Measurements from ENCODE around the gene FMNL2.

Gene FMNL2

DNA sequence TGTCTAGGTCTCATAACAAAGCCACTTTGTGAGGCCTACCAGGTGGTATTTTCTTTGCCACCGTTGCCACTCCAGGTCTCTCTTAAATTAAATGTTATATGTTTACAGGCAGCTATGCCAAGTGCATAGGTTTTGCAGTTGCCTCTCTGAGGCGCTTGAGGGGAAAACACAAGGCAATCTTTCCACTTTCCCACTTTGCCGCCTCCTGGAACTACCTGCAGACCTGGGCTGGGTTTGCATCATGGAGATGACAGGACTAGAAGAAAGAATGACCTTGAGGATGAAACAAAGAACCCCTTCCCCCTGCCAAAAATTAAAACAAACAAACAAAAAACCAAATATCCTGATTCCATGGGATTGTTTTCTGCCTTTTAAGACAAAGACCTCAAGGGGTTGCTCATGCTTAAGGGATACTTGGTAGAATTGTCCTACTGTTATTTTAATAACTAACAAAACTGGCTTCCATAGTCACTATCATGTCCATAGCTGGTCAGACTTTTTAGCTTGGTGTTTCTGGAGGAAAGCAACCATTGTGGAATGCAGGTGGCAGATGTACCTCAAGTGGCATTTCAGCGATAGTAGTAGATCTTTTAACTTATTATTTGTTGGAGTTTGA, 222.4 kb downstream of the FMNL2 start:
- no peak for DNase-seq (ENCODE audit: low read depth)

DNA sequence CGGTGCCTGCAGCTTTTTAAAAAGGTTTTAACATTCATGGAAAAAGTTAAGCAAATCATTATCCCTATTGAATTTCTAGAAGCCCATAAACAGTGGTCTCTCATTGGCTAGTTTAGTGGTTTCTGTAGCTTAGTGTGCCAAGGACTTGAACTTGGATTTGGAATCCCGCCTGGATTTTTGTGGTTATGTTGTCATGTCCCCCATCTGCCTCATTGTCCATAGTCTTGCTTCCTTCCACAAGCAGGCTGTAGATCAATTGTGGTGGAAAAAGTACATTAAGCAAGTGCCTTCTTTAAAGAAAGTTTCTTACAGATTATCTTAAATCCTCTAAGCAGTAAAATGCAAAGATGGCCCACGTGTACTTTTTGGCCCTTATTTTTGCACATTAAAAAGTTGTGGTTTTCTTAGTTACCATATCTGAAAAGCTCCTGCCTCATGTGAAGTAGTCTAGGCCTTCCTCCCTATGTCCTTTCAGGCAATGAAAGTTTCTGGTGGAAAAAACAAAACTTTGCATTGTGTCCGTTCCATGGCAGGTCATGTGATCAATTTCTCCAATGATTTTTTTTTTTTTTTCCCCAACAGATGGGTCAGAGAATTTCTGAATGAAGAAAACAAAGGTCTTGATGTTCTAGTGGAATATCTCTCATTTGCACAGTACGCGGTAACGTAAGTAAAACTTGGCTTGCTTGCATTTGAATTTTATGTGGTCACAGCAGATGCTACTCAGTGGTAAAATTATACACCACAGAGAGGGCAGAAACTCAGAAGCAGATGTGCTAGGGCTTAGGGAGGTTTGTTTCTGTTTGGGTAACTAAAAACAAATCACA, 223.4 kb downstream of the FMNL2 start:
- no peak for DNase-seq (ENCODE audit: low read depth)

DNA sequence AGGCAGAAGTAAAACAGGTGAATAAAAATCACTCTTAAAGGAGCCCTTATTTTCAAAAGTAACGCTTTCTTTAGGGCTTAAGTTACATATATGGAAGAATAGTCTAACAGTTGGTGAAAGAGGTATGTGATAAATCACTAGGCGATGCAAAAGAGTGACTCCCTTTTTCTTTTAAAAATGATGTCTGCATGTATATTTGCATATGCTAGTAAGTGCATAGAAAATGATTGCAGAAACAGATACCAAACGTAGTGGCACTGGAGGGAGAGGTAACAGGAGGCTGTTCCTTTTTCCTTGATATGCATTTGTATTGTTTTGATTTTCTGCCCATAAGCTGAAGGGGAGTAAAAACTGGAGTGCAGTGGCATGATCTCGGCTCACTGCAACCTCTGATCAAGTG, 224.0 kb downstream of the FMNL2 start:
- no peak for DNase-seq (ENCODE audit: low read depth)

DNA sequence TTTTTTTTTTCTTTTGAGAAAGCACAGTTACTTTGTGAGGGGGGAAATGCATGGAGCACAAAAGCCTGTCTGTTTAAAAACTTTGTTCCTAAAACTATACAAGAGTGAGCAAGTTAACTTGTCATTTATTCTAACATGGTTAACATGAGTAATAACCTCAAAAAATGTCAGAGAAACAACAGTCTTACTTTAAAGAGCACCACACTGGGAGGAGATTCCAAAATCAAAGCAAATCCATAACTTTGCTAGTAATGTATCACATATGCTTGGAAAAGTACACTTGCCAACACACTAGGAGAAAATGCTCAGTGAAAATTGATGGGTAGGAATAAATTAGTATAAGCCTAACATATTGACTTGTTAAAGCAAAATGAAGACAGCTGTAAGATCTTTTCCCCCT, 225.2 kb downstream of the FMNL2 start:
- no peak for DNase-seq (ENCODE audit: low read depth)

DNA sequence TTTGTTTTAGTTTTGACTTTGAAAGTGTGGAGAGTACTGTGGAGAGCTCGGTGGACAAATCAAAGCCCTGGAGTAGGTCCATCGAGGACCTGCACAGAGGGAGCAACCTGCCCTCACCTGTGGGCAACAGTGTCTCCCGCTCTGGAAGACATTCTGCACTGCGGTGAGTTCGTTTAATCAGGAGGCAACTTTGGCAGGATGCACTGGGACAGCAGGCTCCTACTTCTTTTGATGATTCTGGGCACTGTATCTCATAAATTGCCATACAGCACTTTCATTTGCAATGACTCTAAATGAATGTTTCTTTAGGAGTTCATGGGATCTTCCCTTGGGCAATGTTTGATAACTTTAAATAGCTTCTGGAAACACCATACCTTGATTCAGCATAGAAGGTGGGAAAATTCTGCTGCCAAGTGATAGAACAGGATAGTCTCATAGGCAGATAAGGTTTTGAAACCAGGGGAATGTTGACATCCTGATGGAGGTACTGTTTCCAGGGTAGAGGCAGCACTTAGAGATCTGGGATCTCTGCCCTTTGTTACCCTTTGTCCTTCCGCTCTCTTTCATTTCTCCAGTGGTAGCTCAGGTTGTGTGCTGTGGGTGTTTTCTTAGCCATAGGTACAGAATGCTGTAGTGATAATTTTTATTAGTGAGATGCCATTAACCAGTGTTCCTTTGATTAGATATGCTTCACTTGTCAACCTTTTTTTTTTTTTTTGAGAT, 226.1 kb downstream of the FMNL2 start:
- DNase-seq (ENCODE audit: low read depth) = no peak

DNA sequence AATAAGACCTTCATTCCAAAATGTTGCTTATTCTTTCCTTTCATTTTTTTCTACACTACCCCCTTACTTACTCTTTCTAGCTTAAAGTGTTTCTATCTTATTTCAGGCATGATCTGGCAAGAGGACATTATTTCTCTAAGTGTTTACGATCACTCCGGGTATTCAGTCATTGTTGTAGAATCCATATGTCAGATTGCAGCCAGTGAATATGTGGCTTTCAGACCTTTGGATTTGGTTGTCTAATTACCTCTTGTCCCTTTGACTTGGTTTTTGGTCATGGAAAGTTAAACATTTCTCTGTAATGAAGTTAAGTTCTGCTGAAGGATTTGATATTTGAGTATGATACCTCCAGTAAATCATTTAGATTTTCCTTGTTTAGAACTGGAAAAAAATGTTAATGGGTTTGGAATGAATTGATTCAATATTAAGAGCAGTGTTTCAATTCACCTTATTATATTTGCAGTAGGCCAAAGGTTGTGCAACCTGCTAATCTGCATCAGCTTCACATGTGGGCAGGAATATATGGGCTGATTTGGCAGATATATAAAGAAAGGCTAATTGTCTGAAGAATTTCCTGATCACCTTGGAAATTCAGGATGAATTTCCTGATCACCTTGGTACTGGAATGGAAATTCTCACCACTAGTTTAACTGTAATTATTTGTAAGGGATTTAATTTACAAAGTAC, 227.4 kb downstream of the FMNL2 start:
- DNase-seq (ENCODE audit: low read depth) = no peak

DNA sequence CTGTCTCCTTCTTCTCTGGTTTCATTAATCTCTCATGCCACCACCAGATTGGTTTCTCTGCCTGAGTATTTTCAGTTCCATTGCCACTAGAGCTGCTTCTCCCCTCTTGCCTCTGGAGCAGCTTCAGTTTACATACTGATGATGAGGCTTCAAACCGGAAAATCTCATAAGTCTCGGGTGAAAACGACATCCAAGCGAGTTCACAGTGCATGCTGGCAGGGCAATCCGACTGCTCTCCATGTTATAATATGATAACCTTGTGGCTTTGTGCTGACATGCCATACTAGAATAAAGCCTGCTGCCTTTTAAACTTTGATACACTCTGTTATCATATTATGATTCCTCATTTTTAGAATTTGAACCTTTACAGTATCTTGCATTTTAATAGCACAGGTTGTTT, 228.8 kb downstream of the FMNL2 start:
- no peak for DNase-seq (ENCODE audit: low read depth)

DNA sequence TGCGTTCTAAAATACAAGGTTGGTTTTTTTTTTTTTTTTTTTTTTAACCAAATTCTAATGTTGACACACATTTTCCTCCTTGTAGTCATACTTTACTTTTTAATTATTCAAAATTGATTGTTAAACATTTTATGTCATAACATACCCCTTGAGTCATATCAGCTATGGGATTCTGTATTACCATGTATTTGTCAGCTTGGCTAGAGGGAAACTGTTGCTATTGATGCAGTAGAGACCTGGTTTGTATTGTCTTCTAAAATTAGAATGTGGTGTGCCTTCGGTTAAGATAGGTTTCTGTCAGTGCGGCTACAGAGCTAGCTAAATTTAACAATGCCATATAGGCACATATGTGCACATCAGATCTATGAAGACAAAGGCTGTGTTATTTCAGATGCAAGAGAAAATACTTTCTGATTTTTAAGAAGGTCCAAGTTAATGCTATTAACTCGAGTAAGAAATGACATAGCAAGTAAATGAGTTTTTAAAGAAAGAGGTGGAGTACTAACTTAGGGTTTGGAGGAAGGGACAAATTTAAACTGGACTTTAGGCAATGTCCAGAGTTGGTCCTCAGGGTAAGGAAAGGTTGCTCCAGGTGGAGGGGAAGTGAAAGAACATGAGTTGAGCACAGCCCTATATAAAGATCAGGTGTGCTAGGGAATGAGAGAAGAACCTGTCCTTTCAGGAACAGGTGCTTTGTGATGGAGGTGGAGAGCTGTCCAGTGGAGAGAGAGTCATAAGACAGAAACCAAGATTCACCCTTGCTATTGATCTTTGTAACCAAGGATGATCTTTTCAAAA, 230.0 kb downstream of the FMNL2 start:
- no peak for DNase-seq (ENCODE audit: low read depth)

DNA sequence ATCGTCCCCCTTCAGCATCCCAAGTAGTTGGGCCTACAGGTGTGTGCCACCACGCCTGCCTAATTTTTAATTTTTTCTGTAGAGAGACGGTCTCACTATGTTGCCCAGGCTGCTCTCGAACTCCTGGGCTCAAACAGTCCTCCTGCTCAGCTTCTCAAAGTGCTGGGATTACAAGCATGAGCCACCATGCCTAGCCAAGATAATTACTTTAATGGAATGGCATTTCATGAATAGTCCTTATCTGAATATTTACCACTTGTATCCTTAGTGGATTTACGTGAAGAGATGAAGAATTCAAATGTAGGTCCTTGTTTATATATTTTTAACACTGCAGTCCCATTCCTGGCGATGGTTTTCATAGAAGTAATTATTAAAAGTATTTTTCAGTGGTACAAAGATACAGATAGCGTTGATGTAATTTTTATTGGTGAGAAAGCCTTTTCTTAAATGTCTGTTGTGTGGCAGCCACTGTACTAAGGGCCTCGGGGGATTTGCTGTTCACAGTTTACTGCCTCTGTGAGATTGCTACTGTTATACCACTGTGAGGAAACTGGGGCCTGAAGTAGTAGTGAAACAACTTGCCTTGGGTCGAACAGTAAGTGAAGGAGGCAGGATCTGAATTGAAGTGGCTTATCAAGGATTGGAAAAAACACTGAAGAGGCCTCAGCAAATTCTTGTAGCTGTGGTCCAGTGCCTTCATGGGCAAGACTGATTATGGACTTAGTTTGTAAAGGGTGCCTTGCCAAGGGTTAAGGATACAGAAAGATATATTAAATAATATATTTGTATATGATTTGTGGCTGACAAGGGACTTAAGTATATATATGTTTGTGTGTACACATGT, 231.1 kb downstream of the FMNL2 start:
- DNase-seq (ENCODE audit: low read depth) = no peak

DNA sequence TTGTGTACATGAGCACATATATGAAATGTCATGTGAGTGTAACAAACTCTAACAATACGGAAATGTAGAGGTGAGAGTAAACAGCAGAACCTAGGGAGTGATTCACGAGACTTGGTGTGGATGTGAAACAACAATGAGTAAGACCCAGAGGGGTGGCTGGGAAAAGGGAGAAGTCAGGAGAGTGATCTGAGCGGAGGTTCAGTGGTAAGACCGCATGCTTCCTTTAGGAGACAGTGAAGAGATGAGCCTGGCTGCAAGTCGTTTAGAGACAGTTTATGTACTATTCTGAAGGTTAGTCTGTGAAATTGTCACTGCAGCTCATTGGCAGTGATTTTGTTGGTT, 231.7 kb downstream of the FMNL2 start:
- DNase-seq (ENCODE audit: low read depth) = no peak

DNA sequence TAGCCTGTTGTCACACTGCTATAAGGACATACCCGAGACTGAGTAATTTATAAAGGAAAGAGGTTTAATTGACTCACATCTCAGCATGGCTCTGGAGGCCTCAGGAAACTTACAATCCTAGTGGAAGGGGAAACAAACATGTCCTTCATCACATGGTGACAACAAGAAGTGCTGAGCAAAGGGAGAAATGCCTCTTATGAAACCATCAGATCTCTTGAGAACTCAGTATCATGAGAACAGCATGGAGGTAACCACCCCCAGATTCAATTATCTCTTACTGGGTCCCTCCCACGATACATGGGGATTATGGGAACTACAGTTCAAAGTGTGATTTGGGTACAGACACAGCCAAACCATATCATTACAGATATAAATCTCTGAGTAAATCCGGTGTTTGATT, 233.6 kb downstream of the FMNL2 start:
- DNase-seq (ENCODE audit: low read depth) = no peak

DNA sequence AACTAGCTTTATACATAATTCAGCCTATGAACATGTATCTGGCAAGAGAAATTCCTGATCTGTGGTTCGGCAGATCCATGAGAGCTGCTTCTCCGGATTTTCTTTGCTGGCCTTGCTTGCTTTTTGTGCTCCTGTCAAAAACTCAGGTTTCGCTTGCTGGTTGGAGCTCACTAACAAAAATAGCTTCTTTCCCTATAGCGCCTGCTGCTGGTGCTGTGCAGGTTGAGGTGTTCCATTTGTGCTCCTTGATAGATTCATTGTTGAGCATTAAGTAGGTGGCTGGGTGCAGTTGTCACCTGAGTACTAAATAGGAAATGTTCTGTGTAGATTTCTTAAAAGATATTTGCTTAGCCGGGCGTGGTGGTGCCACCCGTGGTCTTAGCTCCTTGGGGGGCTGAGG, 234.2 kb downstream of the FMNL2 start:
- no peak for DNase-seq (ENCODE audit: low read depth)

DNA sequence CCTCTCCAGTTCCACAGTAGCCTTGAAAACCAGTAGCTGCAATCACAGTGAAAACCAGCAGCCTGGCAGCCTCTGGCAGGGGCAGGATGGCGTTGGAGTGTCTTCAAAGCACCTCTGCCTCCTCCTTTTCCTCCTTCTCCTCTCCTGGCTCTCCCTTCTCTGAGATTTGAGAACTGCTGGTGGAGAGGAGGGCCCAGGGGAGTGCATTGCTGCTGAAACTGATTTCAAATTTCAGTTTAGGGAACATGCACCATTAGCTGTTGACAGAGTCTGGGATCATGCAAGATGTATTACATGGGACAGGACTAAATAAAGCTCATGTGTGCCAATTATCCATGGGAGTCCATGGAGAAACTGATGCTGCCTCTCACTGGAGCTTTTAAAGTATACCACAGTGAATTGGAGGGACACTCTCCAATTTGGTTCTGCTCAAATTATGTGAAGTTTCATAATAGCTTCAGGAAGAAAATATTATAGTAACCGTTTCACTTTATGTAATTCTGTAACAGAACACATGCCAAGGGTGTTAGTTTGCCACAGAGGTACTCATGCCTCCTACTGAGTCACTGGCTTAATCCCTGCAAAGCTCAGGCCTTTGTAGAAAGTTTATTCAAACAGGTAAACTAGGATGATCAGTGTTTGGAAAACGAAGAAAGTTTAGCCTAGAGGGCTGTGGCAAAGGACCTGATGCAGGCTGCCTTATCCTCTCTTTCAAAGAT, 236.2 kb downstream of the FMNL2 start:
- DNase-seq (ENCODE audit: low read depth) = no peak

DNA sequence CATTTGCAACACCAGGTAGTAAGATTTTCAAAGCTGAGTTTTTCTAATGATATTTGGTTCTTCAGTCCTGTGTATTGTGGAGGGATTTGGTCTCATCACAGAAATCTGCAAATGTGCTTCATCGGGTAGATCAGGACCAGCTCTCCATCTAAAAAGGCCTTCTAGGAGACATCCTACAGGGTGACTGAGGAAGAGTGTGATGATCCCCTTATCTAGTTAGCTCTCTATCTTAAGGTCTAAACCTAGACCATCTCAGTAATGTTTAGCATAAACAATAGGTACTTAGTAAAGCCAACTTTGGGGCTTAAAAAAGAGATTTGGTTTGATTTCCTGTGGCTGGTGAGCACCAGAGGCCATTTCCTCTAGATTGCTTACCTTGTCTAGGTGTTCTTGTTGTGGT, 237.1 kb downstream of the FMNL2 start:
- no peak for DNase-seq (ENCODE audit: low read depth)

DNA sequence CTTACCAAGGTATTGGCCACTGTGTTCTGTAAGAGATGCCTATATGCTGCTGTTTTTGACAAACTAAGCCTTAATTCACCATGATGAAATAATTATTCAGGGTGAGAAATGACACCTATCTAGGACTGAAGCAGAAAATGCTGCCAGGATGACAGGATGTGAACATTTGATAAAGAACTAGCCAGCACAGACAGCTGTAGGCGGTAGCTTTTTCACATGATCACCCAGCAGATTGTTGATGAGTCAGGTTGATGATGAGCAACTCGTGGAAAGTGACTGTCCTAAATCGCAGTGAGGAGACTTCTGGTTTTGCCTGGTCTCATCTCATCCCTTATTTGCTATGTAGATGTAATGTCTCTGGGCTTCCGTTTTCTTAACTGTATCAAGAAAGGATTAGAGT, 238.2 kb downstream of the FMNL2 start:
- peak; percentile 29 for DNase-seq (ENCODE audit: low read depth)

DNA sequence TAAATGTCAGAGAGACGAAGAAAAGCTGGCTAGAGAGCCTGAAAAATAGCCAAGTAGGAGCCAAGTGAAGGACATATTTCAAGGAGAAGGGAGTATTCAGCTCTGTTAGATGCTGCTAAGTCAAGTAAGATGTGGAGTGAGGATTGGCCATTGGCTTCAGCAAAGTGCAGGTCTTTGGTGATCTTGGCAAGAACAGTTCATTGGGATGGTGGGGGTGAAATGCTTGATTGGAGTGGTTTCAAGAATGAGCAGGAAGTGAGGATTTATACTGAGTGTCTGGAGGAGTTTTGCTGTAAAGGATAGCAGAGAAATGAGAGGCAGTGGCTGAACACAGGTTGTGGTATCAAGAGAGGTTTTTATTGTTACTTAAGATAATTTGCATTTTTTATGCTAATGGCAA, 242.6 kb downstream of the FMNL2 start:
- no peak for DNase-seq (ENCODE audit: low read depth)

DNA sequence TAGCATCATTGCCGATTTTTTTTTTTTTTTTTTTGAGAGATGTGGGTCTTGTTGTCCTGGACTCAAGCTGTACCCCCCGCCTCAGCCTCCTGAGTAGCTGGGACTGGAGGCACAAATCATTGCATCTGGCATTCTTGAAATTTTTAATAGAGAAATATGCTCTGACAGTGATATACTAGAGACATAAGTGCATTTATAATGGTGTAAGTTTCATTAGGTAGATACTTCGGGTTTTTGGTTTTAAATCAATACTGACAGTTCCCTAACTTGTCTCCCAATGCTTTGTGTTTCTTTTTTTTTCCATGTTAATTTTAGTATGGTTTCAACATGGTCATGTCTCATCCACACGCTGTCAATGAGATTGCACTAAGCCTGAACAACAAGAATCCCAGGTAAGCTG, 243.6 kb downstream of the FMNL2 start:
- no peak for DNase-seq (ENCODE audit: low read depth)

DNA sequence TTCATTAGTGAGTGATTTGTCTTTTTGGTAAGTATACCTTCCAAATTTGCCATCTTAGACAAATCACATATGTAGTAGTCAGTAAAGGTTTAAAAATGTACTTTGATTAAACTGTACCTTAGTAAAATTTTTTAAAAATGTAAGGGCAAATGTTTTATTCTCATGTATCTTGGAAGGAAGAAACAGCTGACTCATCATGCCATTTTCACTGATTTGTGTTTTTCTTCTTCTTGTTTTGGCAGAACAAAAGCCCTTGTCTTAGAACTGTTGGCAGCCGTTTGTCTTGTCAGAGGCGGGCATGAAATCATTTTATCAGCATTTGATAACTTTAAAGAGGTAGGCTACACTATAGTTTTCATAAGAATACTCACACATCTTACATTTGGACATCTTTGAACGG, 245.7 kb downstream of the FMNL2 start:
- DNase-seq (ENCODE audit: low read depth) = no peak

DNA sequence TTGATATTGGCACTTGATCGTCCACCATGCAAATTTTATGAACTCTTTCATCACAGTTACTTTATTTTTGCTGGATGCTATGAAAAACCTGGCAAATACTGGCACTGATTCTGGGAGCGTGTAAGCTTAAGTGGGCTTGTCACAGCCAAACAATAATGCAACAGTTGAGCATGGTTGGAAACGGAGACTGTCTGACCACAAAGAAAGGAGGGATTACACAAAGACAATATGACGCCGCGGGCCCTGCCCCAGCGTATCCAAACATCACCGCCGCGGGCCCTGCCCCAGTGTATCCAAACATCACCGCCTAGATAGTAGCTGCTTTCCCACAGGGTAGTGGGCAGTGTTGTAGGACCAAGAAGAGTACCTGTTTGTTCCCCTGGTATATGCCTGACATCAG, 246.4 kb downstream of the FMNL2 start:
- DNase-seq (ENCODE audit: low read depth) = no peak

DNA sequence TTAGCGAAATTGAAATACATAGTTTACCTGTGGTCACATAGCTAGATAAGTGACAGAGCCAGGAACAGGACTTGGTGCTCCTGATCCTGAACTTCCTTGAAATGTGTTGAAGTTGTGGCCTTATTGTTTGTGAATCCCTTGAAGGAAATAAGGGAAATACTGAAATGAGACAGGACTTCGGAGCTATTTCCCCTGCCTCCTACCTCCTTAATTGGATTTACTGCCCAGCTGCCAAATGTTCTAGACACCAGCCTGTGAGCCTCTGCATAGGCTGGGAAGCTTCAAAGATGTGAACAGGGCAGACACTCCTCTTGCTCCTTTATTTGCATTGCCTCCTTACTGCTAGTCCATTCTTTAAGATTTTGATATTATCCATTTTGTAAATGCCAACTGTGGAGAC, 247.1 kb downstream of the FMNL2 start:
- DNase-seq (ENCODE audit: low read depth) = no peak
